ENCODE data around the gene NET1. TPM values are rescaled to one million over a fixed set of nuclear protein-coding genes. Genes with fewer than 3 reads are reported as not detected.

Gene NET1
- total and polyA plus RNA-seq, 2 experiments from 2014 or later, result 62.5 to 96.4 TPM

DNA sequence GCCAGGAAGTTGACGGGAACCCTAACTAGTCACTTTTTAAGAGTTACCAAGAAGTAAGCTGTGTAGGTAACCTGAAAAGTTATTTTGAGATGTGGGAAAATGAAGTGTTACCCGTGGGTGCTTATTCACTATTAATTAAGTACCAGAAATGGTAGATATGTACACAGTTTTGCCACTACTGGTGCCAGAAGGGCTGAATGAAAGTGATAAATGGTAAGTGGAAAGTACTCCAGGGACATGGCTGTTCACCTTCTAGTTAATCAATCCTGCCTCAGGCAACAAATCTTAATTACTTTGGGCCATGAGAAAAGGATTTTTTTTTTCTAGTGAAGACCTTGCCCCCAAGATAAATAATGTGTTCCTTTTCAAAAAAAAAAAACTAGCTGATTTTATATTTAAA, 15.8 kb downstream of the NET1 start:
- no peaks in the 10 kb centered on the region for H3K9me2 ChIP-seq (replicated peaks; ENCODE audit: insufficient read depth)
- H3K9me3 ChIP-seq (ENCODE audit: low read depth), result no peaks in the 10 kb centered on the region
- H3K79me2 ChIP-seq, result peaks cover 16% of the 10 kb centered on the region
- H3K27me3 ChIP-seq, result no peaks in the 10 kb centered on the region
- DNase-seq (ENCODE audit: low spot score), result no peak
- H3K36me3 ChIP-seq (replicated peaks; ENCODE audit: insufficient read depth, low read depth), result no peaks in the 10 kb centered on the region
- H3K27ac ChIP-seq, result no peak overlapping the region
- H4K20me1 ChIP-seq (ENCODE audit: insufficient read depth, poor library complexity, severe bottlenecking), result no peaks in the 10 kb centered on the region
- H3K4me3 ChIP-seq, result no peak overlapping the region
- TF ChIP-seq, protein P1, sequence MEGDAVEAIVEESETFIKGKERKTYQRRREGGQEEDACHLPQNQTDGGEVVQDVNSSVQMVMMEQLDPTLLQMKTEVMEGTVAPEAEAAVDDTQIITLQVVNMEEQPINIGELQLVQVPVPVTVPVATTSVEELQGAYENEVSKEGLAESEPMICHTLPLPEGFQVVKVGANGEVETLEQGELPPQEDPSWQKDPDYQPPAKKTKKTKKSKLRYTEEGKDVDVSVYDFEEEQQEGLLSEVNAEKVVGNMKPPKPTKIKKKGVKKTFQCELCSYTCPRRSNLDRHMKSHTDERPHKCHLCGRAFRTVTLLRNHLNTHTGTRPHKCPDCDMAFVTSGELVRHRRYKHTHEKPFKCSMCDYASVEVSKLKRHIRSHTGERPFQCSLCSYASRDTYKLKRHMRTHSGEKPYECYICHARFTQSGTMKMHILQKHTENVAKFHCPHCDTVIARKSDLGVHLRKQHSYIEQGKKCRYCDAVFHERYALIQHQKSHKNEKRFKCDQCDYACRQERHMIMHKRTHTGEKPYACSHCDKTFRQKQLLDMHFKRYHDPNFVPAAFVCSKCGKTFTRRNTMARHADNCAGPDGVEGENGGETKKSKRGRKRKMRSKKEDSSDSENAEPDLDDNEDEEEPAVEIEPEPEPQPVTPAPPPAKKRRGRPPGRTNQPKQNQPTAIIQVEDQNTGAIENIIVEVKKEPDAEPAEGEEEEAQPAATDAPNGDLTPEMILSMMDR (IDR thresholded peaks at IDR 0.05; ENCODE audit: poor library complexity), result no peak
- no peak for TF ChIP-seq EZH2phosphoT487 (IDR thresholded peaks at IDR 0.05; ENCODE audit: low read depth, severe bottlenecking, unreplicated experiment)
- TF ChIP-seq EZH2 (IDR thresholded peaks at IDR 0.05; ENCODE audit: borderline replicate concordance), result no peak
- H2AFZ ChIP-seq, result no peak overlapping the region
- 87% methylated on average over 2 of the region's 2 CpGs for WGBS (ENCODE audit: low lambda C conversion rate, missing lambda C conversion rate)
- H3K4me1 ChIP-seq (ENCODE audit: insufficient read depth), result no peaks in the 10 kb centered on the region
- no peak overlapping the region for H3K4me2 ChIP-seq

DNA sequence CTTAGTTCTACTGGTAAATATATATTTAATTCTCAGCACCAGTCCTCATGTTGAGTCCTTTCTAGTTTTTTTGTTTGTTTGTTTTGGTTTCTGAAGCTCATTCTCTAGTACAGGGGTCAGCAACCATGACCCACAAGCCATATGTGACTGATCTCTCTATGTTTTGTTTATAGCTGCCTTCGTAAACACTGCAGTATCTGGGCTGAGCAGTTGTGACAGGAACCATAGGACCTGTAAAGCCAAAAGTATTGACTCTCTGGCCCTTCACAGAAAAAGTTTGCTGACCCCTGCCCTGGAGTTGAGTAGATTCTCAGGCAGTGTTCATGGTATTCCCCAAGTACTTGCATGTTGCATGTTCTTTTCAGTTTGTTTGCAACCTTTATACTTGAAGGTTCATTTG, 20.8 kb downstream of the NET1 start:
- H3K36me3 ChIP-seq (replicated peaks; ENCODE audit: insufficient read depth, low read depth), result no peaks in the 10 kb centered on the region
- peaks cover 4% of the 10 kb centered on the region for H3K79me2 ChIP-seq

DNA sequence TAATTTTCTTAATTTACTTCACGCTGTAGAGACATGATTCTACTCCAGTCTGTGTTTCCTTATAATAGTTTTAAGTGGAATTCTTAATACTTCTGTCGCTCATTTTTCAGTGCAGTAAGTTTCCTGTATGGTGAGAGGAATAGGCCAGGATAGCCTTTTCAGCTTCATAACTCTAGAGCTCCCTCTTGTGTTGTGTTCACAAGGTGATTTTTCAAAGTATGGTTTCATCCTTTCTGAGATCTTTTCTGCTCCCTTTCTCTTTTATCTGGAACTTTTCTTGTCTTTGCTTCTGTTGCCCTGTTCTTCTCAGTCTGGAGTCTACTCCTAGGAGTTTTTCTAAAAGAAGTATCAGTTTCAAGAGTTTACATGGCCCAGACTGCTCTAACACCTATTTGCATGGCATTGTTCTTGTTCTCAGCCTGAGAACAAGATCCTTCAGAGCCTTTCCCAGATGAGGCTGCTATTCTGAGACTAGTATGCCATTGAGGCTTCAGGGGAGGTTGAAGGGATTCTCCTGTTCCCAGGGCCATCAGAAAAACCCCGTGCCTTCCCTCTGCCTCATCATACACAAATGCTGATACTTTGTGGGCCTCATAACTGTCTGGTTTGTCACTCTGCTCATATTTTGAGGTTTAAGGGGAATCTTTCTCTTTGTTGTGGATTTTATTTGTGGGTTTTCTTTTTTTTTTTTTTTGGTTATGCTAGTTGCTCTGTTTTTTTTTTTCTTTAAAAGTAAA, 21.8 kb downstream of the NET1 start:
- Histone ChIP-seq H3K79me2 (peaks cover 4% of the 10 kb centered on the region), H3K27me3 (no peaks in the 10 kb centered on the region), H3K4me2 (no peak overlapping the region), H3K4me1 (ENCODE audit: insufficient read depth) (no peaks in the 10 kb centered on the region), H4K20me1 (ENCODE audit: insufficient read depth, poor library complexity, severe bottlenecking) (no peaks in the 10 kb centered on the region), H3K4me3 (no peak overlapping the region), H3K9me2 (replicated peaks; ENCODE audit: insufficient read depth) (no peaks in the 10 kb centered on the region), H3K27ac (no peak overlapping the region), H3K36me3 (replicated peaks; ENCODE audit: insufficient read depth, low read depth) (no peaks in the 10 kb centered on the region), H3K9me3 (ENCODE audit: low read depth) (no peaks in the 10 kb centered on the region), H2AFZ (no peak overlapping the region)
- TF ChIP-seq EZH2 (IDR thresholded peaks at IDR 0.05; ENCODE audit: borderline replicate concordance), result no peak
- TF ChIP-seq, protein P1 (IDR thresholded peaks at IDR 0.05; ENCODE audit: poor library complexity), result peak; percentile 67
- WGBS (ENCODE audit: low lambda C conversion rate, missing lambda C conversion rate), result 63% methylated on average over 3 of the region's 3 CpGs
- peak; percentile 70 for DNase-seq (ENCODE audit: low spot score)

More for the DNA sequence above, 20.8 kb downstream of the NET1 start:
- Histone ChIP-seq H3K27ac (no peak overlapping the region), H3K4me1 (ENCODE audit: insufficient read depth) (no peaks in the 10 kb centered on the region), H4K20me1 (ENCODE audit: insufficient read depth, poor library complexity, severe bottlenecking) (no peaks in the 10 kb centered on the region), H3K4me2 (no peak overlapping the region), H3K4me3 (no peak overlapping the region), H3K27me3 (no peaks in the 10 kb centered on the region), H3K9me3 (ENCODE audit: low read depth) (no peaks in the 10 kb centered on the region), H3K9me2 (replicated peaks; ENCODE audit: insufficient read depth) (no peaks in the 10 kb centered on the region), H2AFZ (no peak overlapping the region)
- DNase-seq (ENCODE audit: low spot score), result no peak
- TF ChIP-seq EZH2phosphoT487 (IDR thresholded peaks at IDR 0.05; ENCODE audit: low read depth, severe bottlenecking, unreplicated experiment) (no peak), EZH2 (IDR thresholded peaks at IDR 0.05; ENCODE audit: borderline replicate concordance) (no peak)
- TF ChIP-seq, protein P1 (IDR thresholded peaks at IDR 0.05; ENCODE audit: poor library complexity), result no peak
- WGBS (ENCODE audit: low lambda C conversion rate, missing lambda C conversion rate), result 43% methylated on average over 1 of the region's 1 CpG
